B cell (primary cell): Measurements from ENCODE around the gene CPLX3. TPM values are rescaled to one million over a fixed set of nuclear protein-coding genes. Genes with fewer than 3 reads are reported as not detected.
A peak's percentile ranks its signal among the peaks of the same experiment; 100 is the strongest.

Experiments
- ATAC-seq: fragments of 200-7000 bp; cut with Tn5 transposase; one replicate; pipeline ENCODE4 v1.10.0; 2021; ENCODE audit warnings: low read depth, mild to moderate bottlenecking, moderate number of reproducible peaks, moderate library complexity
- CTCF ChIA-PET: fragments of 350-600 bp; sonication (Branson Sonifier 250); formaldehyde crosslinking; loops from one replicate; lab custom pipeline; 2021; ENCODE audit warnings: antibody characterized with exemption, inconsistent platforms; lab: Charles Lee
- POLR2A ChIA-PET: fragments of 350-600 bp; sonication (Branson Sonifier 250); formaldehyde crosslinking; loops from one replicate; lab custom pipeline; 2021; ENCODE audit warnings: antibody characterized with exemption; lab: Charles Lee
- DNase-seq: peaks from one replicate; pipeline ENCODE4 v3.0.0; 2013
- H2AFZ ChIP-seq: 2 replicates; pipeline ENCODE4 v1.6.1; 2012; ENCODE audit warnings: mild to moderate bottlenecking, low read depth, low read length; ENCODE audit not compliant: insufficient read depth, poor library complexity, severe bottlenecking
- H3K27ac ChIP-seq, 2 donors: 1 replicate in 1 of 2; 2 replicates in 1 of 2; pipeline ENCODE4 v1.5.1; 2012 to 2013; ENCODE audit warnings: low read length in 2 of 2, mild to moderate bottlenecking in 2 of 2, moderate library complexity in 1 of 2
- H3K27me3 ChIP-seq, 4 experiments: fragments of 200-600 bp in 1 of 4; sonication (generic) in 1 of 4; replicated peaks in 1 of 4; 1 replicate in 2 of 4; 2 replicates in 2 of 4; pipeline versions ENCODE4 v1.6.1 to v1.7.0; 2013 to 2016; ENCODE audit warnings: low read length in 3 of 4, mild to moderate bottlenecking in 2 of 4, mixed read lengths in 1 of 4, moderate library complexity in 1 of 4; ENCODE audit not compliant: insufficient read depth in 4 of 4, control insufficient read depth in 3 of 4; ENCODE audit errors: control extremely low read depth in 1 of 4
- H3K36me3 ChIP-seq, 2 experiments: replicated peaks in 1 of 2; 1 replicate in 1 of 2; 2 replicates in 1 of 2; pipeline versions ENCODE4 v1.6.1 to v1.7.1; 2013; ENCODE audit warnings: low read length in 1 of 2; ENCODE audit not compliant: insufficient read depth in 2 of 2, control insufficient read depth in 1 of 2; ENCODE audit errors: control extremely low read depth in 1 of 2, extremely low read depth in 1 of 2
- H3K4me1 ChIP-seq, 2 donors: fragments of 200-600 bp in 1 of 2; sonication (generic) in 1 of 2; 1 replicate in 1 of 2; 2 replicates in 1 of 2; pipeline versions ENCODE4 v1.5.1 to v1.6.1; 2013 to 2017; ENCODE audit warnings: low read length in 2 of 2; ENCODE audit not compliant: control insufficient read depth in 2 of 2, insufficient read depth in 2 of 2
- H3K4me2 ChIP-seq: replicated peaks from 2 replicates; pipeline ENCODE3; 2012; ENCODE audit warnings: mild to moderate bottlenecking, low read depth, low read length; ENCODE audit not compliant: poor library complexity, severe bottlenecking
- H3K4me3 ChIP-seq, 5 experiments: fragments of 200-600 bp in 1 of 5; sonication (generic) in 1 of 5; 1 replicate in 3 of 5; 2 replicates in 2 of 5; pipeline versions ENCODE4 v1.5.1 to v1.7.0; 2011 to 2016; ENCODE audit warnings: low read length in 4 of 5, mild to moderate bottlenecking in 4 of 5, low read depth in 2 of 5, control low read depth in 1 of 5, moderate library complexity in 1 of 5; ENCODE audit not compliant: insufficient read depth in 1 of 5; ENCODE audit errors: control extremely low read depth in 1 of 5, extremely low read depth in 1 of 5
- H3K79me2 ChIP-seq: fragments of 200-600 bp; sonication (generic); one replicate; pipeline ENCODE4 v1.6.0; 2016; ENCODE audit warnings: low read length; ENCODE audit not compliant: control insufficient read depth, insufficient read depth
- H3K9ac ChIP-seq: fragments of 200-600 bp; sonication (generic); 2 replicates; pipeline ENCODE4 v1.6.1; 2017; ENCODE audit warnings: mild to moderate bottlenecking, low read length, moderate library complexity
- H3K9me3 ChIP-seq, 3 donors: one replicate each; pipeline versions ENCODE4 v1.6.1 to v1.7.1; 2013; ENCODE audit warnings: low read length in 2 of 3; ENCODE audit not compliant: control insufficient read depth in 2 of 3, insufficient read depth in 1 of 3; ENCODE audit errors: control extremely low read depth in 1 of 3
- H4K20me1 ChIP-seq: 2 replicates; pipeline ENCODE4 v1.6.0; 2012; ENCODE audit warnings: mild to moderate bottlenecking, low read length; ENCODE audit not compliant: insufficient read depth, control insufficient read depth, poor library complexity, severe bottlenecking
- H3K27ac Mint-ChIP-seq: one replicate; pipeline ENCODE4 v1.8.0; 2021; ENCODE audit warnings: mixed read lengths
- H3K27me3 Mint-ChIP-seq: one replicate; pipeline ENCODE4 v1.8.0; 2021; ENCODE audit warnings: mixed read lengths
- H3K4me1 Mint-ChIP-seq: one replicate; pipeline ENCODE4 v1.8.0; 2021; ENCODE audit warnings: mixed read lengths
- H3K4me3 Mint-ChIP-seq: one replicate; pipeline ENCODE4 v1.8.0; 2021; ENCODE audit warnings: mixed read lengths
- H3K9me3 Mint-ChIP-seq: one replicate; pipeline ENCODE4 v1.8.0; 2022; ENCODE audit warnings: mixed read lengths; ENCODE audit not compliant: insufficient read depth
- CTCF ChIP-seq: fragments of 200-600 bp; IDR thresholded peaks from one replicate; pipeline ENCODE4 v1.8.0; 2022; ENCODE audit warnings: antibody characterized with exemption, mild to moderate bottlenecking
- EZH2 ChIP-seq: IDR thresholded peaks from 2 replicates; pipeline ENCODE4 v1.6.1; 2012; ENCODE audit warnings: borderline replicate concordance, low read depth, mild to moderate bottlenecking, moderate library complexity, low read length; ENCODE audit not compliant: insufficient read depth, poor library complexity, severe bottlenecking
- WGBS: methylation state at CpG from one replicate; pipeline ENCODE4 v1.1.5; 2013; ENCODE audit warnings: missing lambda C conversion rate; ENCODE audit not compliant: insufficient coverage; 5-methylcytosine and 5-hydroxymethylcytosine counted together
- intact Hi-C: fragments of 100-400 bp; cut with micrococcal nuclease; formaldehyde crosslinking; loops from one replicate; pipeline ENCODE4 v1.10.0; 2022
- polyA plus RNA-seq: library from polyadenylated mRNA; depleted of rRNA; stranded (reverse); fragments of >200 nt; gene quantifications from 2 replicates; pipeline ENCODE4 v1.2.3, GENCODE V29; 2012
- total RNA-seq, 2 donors: library from RNA; stranded (reverse); fragments of 120-200 nt in 1 of 2; gene quantifications; 1 replicate in 1 of 2; 2 replicates in 1 of 2; pipeline versions ENCODE4 v1.2.3 to v1.2.4, GENCODE V29; 2013 to 2022

Gene CPLX3
- total and polyA plus RNA-seq, 2 donors (not counting 1 experiment from before 2014, with no cell fraction given) = 0.60 TPM; not detected in 1

DNA sequence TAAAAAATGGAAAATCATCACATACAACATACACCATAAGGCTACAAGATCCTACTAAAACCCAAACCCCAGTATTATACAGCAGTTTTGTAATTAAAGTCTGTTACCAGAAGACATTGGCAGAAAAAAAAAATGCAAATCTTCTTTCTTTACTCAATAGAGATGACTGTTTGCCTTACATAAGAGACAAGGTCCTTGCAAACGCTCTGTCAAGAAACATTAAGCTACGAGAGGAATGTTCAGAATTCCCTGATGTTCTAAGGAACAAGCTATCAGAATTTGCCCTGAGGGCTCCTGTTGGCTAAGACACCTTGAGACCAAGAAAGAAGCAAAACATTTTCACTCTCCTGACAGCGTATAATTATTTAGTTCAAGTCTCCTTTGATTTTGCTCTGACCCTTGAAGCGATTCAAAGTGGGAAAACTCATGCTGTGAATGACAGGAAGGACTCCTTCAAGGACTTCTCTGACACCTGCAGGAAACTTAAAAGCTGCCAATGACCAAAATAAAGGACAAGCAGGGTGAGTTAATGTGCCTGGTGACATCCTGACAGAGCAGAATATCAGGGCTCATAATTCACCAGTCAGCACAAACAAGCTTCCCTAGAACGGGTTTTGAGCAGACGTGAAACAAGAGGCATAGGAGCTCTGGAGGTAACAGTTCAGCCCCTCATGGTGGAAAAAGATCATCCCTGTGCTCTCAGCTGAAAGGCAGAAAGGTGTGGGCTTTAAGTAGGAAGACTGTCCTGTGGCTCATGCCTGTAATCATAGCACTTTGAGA, 44.2 kb downstream of the CPLX3 start:
- peaks cover 64% of the 10 kb centered on the region for H4K20me1 ChIP-seq
- H3K27me3 Mint-ChIP-seq = no peaks in the 10 kb centered on the region
- 15% methylated on average over 3 of the region's 6 CpGs for WGBS
- POLR2A ChIA-PET = interaction anchor here (0.6 to 1.2 kb wide), 4 partner anchors 11 to 93 kb away, joined by 3 to 5 read pairs (median 4); partner anchors contain the start of gene ULK3
- peak overlapping the region; percentile 75 for H3K4me3 Mint-ChIP-seq
- peaks cover 67% of the 10 kb centered on the region for H3K4me1 Mint-ChIP-seq
- CTCF ChIA-PET = interaction anchor here (0.7 to 7.3 kb wide), 10 partner anchors 12 to 102 kb away, joined by 3 to 40 read pairs (median 4); partner anchors contain the start of gene ULK3
- no peaks in the 10 kb centered on the region for H3K9me3 Mint-ChIP-seq
- H3K27ac Mint-ChIP-seq = peak overlapping the region; percentile 70
- no peaks in the 10 kb centered on the region for H3K9me3 ChIP-seq
- H3K4me3 ChIP-seq = peak overlapping the region in 1 of 5 experiments; percentile 14
- intact Hi-C loops = no loop called here
- peak overlapping the region; percentile 26 for H3K9ac ChIP-seq
- ATAC-seq (no peak), DNase-seq (no peak)
- peaks cover 0 to 18% of the 10 kb centered on the region in 2 experiments for H3K36me3 ChIP-seq
- H2AFZ ChIP-seq = no peak overlapping the region
- no peaks in the 10 kb centered on the region for H3K27me3 ChIP-seq
- peaks cover 50 to 65% of the 10 kb centered on the region in 2 donors for H3K4me1 ChIP-seq
- H3K4me2 ChIP-seq = peak overlapping the region; percentile 55
- TF ChIP-seq EZH2 (no peak), CTCF (no peak)
- H3K79me2 ChIP-seq = peaks cover 75% of the 10 kb centered on the region
- H3K27ac ChIP-seq = peak overlapping the region; percentile 6 to 68

DNA sequence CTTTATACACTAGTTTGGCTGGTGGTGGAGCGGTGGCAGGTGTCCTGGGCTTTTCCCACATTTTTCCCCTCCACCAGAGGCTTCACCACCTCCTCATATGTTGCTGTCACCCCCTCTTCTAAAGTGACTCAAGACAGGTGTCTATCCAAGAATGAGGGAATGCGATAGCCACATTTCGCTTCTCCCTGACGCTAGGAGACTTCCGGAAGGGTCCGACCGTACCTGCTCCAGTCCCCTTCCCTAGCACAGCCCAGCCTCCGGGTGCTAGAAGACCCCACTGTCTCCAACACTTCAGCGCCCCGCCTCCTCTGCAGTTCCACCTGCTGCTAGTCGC, 46.2 kb downstream of the CPLX3 start:
- DNase-seq = no peak
- peak overlapping the region; percentile 88 for H3K9ac ChIP-seq
- H2AFZ ChIP-seq = peak overlapping the region; percentile 88
- no peaks in the 10 kb centered on the region for H3K27me3 ChIP-seq
- Mint-ChIP-seq H3K27me3 (no peaks in the 10 kb centered on the region), H3K4me1 (peaks cover 48% of the 10 kb centered on the region), H3K27ac (peak overlapping the region; percentile 98), H3K4me3 (peak overlapping the region; percentile 95), H3K9me3 (no peaks in the 10 kb centered on the region)
- ATAC-seq = no peak
- H3K27ac ChIP-seq = peak overlapping the region; percentile 94 to 95
- H3K4me2 ChIP-seq = peak overlapping the region; percentile 98
- intact Hi-C loops = loop anchor here (1.0 to 2.0 kb wide), 7 partner anchors 14 to 330 kb away; partner anchors contain the start of genes COX5A, FAM219B, MPI and ULK3
- peaks cover 44% of the 10 kb centered on the region for H4K20me1 ChIP-seq
- TF ChIP-seq CTCF = no peak
- TF ChIP-seq EZH2 = no peak
- H3K36me3 ChIP-seq = peaks cover 0 to 12% of the 10 kb centered on the region in 2 experiments
- 2% methylated on average over 10 of the region's 11 CpGs for WGBS
- H3K4me1 ChIP-seq = peaks cover 42 to 57% of the 10 kb centered on the region in 2 donors
- POLR2A ChIA-PET = interaction anchor here (0.7 to 1.1 kb wide), 2 partner anchors 34 to 491 kb away, joined by 3 to 5 read pairs; partner anchors contain the start of gene FAM219B
- H3K79me2 ChIP-seq = peaks cover 55% of the 10 kb centered on the region
- CTCF ChIA-PET = interaction anchor here (1.0 kb wide), 1 partner anchor 15 kb away, joined by 3 read pairs; no protein-coding TSS in a partner anchor
- H3K4me3 ChIP-seq = peak overlapping the region; percentile 64 to 91 (median 83)
- no peaks in the 10 kb centered on the region for H3K9me3 ChIP-seq
